Kidney glomerular epithelial cell (primary cell): Measurements from ENCODE around the gene WDR20.
"Not testable (repeated sequence)": the region's sequence is repeated elsewhere in the genome, so short reads cannot be mapped to it uniquely, and the experiment has no call there.

Source experiments
- DNase-seq: peaks from one replicate; lab custom pipeline; 2025; lab: John Stamatoyannopoulos, UW

WDR20 gene

DNA sequence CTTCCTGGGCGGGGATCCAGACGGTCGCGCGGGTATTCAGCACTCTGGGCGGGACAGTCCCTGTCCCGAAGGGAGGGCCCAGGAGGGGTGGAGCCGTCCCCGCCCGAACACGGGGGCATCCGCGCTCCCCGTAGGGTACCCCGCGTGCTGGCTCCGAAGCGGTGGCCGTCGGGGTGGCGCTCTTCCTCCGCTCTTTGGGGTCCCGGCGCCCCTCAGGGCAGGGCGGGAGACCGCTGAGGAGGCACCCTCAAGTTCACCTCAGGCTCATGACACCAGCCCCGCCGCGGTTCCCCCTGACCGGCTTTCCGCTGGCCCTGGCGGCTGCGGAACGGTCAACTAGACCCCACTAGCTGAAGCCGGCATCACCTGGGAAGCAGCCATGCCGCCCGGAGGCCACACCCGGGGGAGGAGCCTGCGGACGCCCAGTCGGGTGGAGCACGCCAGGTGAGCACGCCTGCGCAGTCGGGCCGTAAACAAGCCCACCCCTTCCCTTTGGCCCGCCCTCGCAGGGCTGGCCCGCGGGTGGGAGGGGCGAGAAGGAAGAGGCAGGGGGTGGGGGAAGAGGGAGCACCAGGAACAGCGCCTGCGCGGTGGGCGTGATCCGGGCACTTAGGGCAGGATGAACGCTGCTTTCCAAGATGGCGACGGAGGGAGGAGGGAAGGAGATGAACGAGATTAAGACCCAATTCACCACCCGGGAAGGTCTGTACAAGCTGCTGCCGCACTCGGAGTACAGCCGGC lies at the start of gene WDR20:
Gene WDR20, plus strand, starts transcription at position 612 of the 741 bp plus-strand sequence. Its CDS starts 27 bp downstream, at position 639.
- peak; percentile 91 for DNase-seq

DNA sequence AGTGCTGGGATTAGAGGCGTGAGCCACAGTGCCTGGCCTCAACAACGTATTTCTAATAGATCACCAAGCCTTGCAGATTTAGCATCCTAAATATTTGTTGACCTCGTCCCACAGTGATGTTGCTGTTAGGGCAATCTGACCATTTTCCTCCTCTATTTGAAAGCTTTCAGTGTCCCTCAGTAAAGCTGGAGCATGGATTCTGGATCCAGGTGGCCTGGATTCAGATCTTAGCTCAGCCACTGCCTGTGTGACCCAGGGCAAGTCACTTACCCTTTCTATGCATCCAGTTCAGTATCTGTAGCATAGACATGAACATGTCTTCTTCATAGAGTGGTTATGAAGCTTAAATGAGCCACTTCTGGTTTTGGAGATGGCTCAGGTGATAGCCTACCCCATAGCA lies 49.0 kb upstream of the WDR20 start:
- DNase-seq = no peak

GRCh38 chr14:102092806-102093205 lies 46.9 kb upstream of the WDR20 start:
- no peak for DNase-seq

DNA sequence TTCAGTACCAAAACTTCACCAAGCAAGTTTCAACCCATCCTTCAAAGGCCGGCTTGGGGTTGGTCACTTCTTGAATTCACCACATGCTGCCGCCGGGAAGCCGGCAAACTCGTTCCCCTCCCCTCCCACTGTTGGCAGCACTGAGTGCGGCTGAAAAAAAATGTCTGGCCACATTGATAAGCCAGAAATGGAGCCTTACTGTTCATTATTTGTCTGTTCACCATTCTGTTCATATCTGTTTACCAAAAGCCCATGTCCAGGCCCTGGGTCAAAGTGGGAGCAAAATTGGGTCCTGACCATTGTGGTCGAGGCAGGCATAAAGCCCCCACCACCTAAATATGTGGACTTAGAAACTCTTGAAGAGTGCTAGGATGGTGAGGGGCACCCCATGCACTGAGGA lies 45.6 kb upstream of the WDR20 start:
- no peak for DNase-seq

DNA sequence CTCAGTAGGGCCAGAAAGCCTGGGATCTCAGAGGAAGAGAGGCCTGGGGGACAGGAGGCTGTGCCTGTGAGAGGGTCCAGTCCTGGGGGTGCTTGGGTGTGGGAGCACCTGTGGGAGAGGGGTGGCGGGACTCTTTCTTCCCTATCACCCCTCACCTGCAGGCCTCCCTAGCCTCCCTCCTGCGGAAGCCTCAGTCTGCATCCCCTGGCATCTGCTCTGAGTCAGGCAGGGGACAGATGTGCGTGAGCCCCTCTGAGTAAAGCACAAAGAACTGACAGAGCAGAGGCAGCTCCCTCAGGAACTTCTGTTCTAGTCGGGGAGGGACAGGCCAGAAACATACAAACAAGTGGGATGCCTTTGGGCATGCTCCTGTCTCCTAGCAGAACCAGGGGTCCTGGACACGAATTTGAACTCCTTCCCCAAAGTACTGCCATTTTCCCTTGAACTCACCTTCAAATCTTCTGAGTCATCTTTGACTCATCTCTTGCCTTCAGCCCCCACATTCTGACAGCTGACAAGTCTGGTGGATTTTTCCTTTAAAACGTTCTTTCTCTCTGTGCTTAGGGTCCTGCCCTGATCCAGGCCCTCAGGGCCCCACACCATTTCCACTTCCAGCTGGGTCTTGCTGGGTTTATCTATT lies 44.3 kb upstream of the WDR20 start:
- DNase-seq = no peak

DNA sequence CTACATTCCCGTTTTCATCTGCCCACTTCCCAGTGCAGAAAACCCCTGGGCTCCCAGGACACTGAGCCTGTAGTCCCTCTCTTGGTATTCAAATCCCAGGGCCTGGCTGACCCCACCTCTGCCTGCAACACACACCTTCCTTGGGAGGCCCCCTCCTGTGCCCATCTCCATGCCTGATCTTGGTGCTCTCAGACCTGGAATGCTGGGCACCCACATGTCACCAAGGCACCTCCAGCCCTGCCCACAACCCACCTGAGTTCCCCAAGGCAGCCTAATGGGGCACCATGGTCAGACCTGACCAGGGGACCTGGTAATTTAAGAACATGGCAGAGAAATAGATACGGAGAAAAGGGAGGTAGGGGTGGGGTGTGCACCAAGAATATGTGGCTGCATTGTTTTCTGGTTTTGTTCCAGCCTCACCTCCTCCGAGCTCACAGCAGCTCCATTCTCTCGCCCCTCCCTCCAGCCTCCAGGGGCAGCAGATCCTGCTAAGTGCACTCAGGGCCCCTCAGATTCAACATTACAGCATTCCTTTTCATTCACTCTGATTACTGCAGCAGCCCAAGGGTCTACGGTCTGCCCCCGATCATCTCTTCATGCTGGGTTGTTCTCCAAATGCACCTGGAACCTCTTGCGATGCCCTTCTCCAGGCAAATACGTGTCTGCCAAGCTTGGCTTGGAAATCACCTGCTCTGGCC lies 43.7 kb upstream of the WDR20 start:
- DNase-seq = no peak

- peak; percentile 60 for DNase-seq
Measured at GRCh38 chr14:102096569-102097188, 43.0 kb upstream of the WDR20 start.

DNA sequence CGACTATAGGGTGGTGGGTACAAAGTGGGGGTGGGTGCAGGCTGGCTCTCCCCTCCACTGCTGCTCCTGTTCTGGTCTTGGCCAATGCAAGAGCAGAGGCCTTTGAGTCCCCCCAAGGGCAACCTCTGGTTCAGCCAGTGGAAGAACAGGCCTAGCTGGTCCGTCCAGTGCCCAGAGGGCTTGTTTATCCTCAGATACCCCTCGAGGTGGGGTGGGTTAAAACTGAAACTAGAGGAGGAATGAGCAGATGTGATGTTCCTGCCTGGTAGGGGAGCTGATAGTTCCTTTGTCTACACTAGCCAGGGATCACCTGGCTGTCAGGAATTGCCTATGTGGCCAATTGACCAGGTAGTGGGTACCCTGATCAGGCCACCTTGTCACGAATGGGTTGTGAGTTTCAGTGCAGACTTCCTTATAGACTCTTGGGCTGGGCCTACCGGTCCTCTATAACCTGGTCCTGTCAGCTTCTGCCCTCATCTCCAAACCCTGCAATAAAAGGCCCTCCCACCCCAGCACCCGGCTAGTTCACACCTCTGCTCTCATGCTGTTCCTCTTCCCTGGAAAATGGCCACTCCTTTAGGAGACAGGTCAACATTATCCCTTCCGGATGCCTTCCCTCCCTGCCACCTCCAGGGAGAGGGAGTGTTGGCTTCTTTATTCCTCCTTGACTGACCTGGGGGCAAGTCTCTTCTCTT lies 42.1 kb upstream of the WDR20 start:
- DNase-seq = no peak

DNA sequence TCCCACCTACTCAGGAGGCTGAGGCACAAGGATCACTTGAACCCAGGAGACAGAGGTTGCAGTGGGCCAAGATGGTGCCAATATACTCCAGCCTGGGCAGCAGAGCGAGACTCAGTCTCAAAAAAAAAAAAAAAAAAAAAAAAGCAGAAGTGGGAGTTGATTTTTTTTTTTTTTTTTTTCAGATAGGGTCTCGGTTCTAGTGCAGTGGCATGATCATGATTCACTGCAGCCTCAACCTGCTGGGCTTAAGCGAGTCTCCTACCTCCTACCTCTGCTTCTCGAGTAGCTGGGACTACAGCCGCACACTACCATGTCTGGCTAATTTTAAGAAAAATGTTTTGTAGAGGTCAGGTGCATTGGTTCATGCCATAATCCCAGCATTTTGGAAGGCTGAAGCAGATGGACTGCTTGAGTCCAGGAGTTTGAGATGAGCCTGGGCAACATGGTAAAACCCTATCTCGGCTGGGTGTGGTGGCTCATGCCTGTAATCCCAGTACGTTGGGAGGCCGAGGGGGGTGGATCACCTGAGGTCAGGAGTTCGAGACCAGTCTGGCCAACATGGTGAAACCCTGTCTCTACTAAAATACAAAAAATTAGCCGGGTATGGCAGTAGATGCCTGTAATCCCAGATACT lies 36.5 kb upstream of the WDR20 start:
- DNase-seq = no peak

- no peak for DNase-seq
Measured at GRCh38 chr14:102105369-102105768, 34.3 kb upstream of the WDR20 start.

GRCh38 chr14:102109332-102109731 lies 30.4 kb upstream of the WDR20 start:
- not testable (repeated sequence) for DNase-seq

- DNase-seq = no peak
Measured at GRCh38 chr14:102111101-102111500, 28.6 kb upstream of the WDR20 start.

- no peak for DNase-seq
Measured at GRCh38 chr14:102116361-102117180, 23.1 kb upstream of the WDR20 start.

- DNase-seq = no peak
Measured at GRCh38 chr14:102117852-102118251, 21.8 kb upstream of the WDR20 start.

GRCh38 chr14:102120888-102121287 lies 18.8 kb upstream of the WDR20 start:
- DNase-seq = no peak

- no peak for DNase-seq
Measured at GRCh38 chr14:102121567-102121966, 18.1 kb upstream of the WDR20 start.

DNA sequence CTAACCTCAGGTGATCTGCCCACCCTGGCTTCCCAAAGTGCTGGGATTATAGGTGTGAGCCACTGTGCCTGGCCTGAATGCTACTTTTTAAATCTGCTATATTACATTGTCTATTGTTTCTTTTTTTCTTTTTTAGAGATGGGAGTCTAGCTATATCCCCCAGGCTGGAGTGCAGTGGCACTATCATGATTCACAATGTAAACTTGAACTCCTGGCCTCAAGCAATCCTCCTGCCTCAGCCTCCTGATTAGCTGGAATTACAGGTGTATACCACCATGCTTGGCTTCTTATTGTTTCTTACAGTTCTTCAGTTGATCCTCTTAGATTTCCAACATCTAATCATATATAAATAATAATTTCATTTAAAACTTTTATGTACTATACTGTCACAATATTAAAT lies 15.3 kb upstream of the WDR20 start:
- no peak for DNase-seq

GRCh38 chr14:102125546-102125945 lies 14.2 kb upstream of the WDR20 start:
- peak; percentile 97 for DNase-seq

- DNase-seq = no peak
Measured at GRCh38 chr14:102126807-102127455, 12.8 kb upstream of the WDR20 start.

DNA sequence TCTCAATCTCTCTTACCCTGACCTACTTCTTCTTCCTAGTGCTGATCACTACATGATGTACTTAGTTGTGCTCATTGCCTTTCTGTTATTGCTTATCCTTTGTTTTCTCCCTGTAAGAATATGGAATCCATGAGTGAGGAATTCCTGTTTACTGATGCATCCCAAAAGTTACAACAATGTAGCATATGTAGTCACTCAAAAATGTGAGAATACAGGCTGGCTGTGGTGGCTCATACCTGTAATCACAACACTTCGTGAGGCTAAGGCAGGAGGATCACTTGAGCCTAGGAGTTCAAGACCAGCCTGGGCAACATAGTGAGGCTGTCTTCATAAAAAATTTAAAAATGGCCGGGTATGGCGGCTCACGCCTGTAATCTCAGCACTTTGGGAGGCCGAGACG lies 8.0 kb upstream of the WDR20 start:
- peak; percentile 5 for DNase-seq
